Ovary (tissue), 3 donors: ENCODE measurements around the gene MIPEP.
"Not testable (repeated sequence)": the region's sequence is repeated elsewhere in the genome, so short reads cannot be mapped to it uniquely, and the experiment has no call there.

Experiments used
- POLR2A ChIP-seq: fragments of 450-650 bp; IDR thresholded peaks from one replicate; pipeline ENCODE4 v1.6.1; 2017; ENCODE audit warnings: antibody characterized with exemption, mild to moderate bottlenecking, moderate library complexity
- TF ChIP-seq, protein P1 (sequence below), 3 donors: fragments of 450-650 bp in 2 of 3; fragments of 200-600 bp in 1 of 3; IDR thresholded peaks; one replicate each; pipeline versions ENCODE4 v1.5.1 to v1.8.0; 2016 to 2022; ENCODE audit warnings: antibody characterized with exemption in 3 of 3, mild to moderate bottlenecking in 1 of 3
- donor health status: DM: no; HTN: no; CAD: no.

DNA sequence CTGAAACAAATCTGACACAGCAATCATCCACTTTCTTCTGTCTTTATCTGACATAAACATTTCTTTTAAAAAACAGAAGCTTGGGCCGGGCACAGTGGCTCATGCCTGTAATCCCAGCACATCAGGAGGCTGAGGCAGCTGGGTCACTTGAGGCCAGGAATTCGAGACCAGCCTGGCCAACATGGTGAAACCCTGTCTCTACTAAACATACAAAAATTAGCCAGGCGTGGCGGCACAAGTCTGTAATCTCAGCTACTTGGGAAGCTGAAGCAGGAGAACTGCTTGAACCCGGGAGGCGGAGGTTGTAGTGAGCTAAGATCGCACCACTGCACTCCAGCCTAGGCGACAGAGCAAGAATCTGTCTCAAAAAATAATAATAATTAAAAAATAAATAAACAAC is 127.4 kb downstream of the MIPEP start:
- TF ChIP-seq, protein P1, sequence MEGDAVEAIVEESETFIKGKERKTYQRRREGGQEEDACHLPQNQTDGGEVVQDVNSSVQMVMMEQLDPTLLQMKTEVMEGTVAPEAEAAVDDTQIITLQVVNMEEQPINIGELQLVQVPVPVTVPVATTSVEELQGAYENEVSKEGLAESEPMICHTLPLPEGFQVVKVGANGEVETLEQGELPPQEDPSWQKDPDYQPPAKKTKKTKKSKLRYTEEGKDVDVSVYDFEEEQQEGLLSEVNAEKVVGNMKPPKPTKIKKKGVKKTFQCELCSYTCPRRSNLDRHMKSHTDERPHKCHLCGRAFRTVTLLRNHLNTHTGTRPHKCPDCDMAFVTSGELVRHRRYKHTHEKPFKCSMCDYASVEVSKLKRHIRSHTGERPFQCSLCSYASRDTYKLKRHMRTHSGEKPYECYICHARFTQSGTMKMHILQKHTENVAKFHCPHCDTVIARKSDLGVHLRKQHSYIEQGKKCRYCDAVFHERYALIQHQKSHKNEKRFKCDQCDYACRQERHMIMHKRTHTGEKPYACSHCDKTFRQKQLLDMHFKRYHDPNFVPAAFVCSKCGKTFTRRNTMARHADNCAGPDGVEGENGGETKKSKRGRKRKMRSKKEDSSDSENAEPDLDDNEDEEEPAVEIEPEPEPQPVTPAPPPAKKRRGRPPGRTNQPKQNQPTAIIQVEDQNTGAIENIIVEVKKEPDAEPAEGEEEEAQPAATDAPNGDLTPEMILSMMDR (IDR thresholded peaks at IDR 0.05) = not testable (repeated sequence)
- TF ChIP-seq POLR2A = not testable (repeated sequence)
